Mononuclear cell (primary cell): ENCODE results near the gene GABRR3. TPM values are rescaled to one million over a fixed set of nuclear protein-coding genes. Genes with fewer than 3 reads are reported as not detected.
"Not testable (repeated sequence)": the region's sequence is repeated elsewhere in the genome, so short reads cannot be mapped to it uniquely, and the experiment has no call there.

Source experiments
- H3K27me3 ChIP-seq: 2 replicates; pipeline ENCODE4 v1.6.0; 2011; ENCODE audit warnings: low read length, control low read depth; ENCODE audit not compliant: insufficient read depth
- H3K4me1 ChIP-seq: 2 replicates; pipeline ENCODE4 v1.5.1; 2011; ENCODE audit warnings: mild to moderate bottlenecking, low read length, control low read depth; ENCODE audit not compliant: insufficient read depth
- H3K4me3 ChIP-seq: 2 replicates; pipeline ENCODE4 v1.5.1; 2011; ENCODE audit warnings: mild to moderate bottlenecking, low read length, moderate library complexity
- H3K9me3 ChIP-seq: 2 replicates; pipeline ENCODE4 v1.5.1; 2011; ENCODE audit warnings: low read depth, mild to moderate bottlenecking, control low read depth, low read length
- total RNA-seq: library from RNA; depleted of rRNA; stranded (reverse); fragments of >200 nt; gene quantifications from one replicate; pipeline ENCODE4 v1.2.3, GENCODE V29; 2012

GABRR3 gene
- total RNA-seq, 1 donor = under 0.01 TPM

- Histone ChIP-seq H3K4me3 (no peak overlapping the region), H3K27me3 (peaks cover 11% of the 10 kb centered on the region), H3K4me1 (peaks cover 6% of the 10 kb centered on the region), H3K9me3 (no peaks in the 10 kb centered on the region)
Measured at GRCh38 chr3:98032265-98032664, 2.9 kb downstream of the GABRR3 start.

- Histone ChIP-seq H3K4me1 (peaks cover 6% of the 10 kb centered on the region), H3K4me3 (no peak overlapping the region), H3K27me3 (peaks cover 8% of the 10 kb centered on the region), H3K9me3 (no peaks in the 10 kb centered on the region)
Measured at GRCh38 chr3:98029083-98029482, 6.0 kb downstream of the GABRR3 start.

- Histone ChIP-seq H3K27me3 (no peaks in the 10 kb centered on the region), H3K4me3 (no peak overlapping the region)
Measured at GRCh38 chr3:98027085-98027446, 8.0 kb downstream of the GABRR3 start.

DNA sequence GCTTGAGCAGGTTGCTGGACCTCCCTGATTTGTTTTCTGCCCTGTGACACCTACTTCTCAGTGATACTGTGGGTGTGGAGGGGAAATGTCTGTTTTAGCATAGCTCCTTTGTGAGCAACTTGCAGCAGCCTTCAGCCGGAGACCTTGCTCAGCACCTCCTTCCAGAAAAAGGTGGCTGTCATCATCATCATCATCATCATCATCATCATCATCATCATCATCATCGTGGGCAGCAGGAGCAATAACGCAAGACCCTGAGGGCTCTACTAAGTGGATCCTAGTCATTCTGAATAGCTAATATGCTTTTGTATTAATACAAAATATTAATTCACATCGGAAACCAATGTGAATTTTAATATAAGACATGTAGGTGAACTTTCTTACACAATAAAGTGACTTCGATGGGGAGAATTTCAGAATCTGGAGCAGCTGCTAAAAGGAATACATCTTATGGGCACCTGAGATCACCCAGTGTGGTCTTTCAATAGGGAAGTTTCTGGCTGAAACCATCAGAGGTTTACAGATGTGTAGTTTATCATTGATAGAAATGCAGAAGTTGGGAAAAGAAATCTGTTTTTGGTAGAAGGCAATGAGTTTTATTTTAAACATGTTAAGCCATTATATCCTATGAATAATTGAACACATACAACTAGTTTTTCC lies 8.6 kb downstream of the GABRR3 start:
- Histone ChIP-seq H3K4me3 (no peak overlapping the region), H3K27me3 (no peaks in the 10 kb centered on the region), H3K4me1 (peaks cover 10% of the 10 kb centered on the region), H3K9me3 (no peaks in the 10 kb centered on the region)

More at GRCh38 chr3:98027085-98027446, 8.0 kb downstream of the GABRR3 start:
- Histone ChIP-seq H3K4me1 (peaks cover 10% of the 10 kb centered on the region), H3K9me3 (no peaks in the 10 kb centered on the region)

GRCh38 chr3:98025392-98025945 lies 9.6 kb downstream of the GABRR3 start:
- H3K27me3 ChIP-seq = no peaks in the 10 kb centered on the region
- no peak overlapping the region for H3K4me3 ChIP-seq
- peaks cover 10% of the 10 kb centered on the region for H3K4me1 ChIP-seq
- H3K9me3 ChIP-seq = no peaks in the 10 kb centered on the region

GRCh38 chr3:98022978-98023820 lies 11.9 kb downstream of the GABRR3 start:
- Histone ChIP-seq H3K9me3 (no peaks in the 10 kb centered on the region), H3K27me3 (no peaks in the 10 kb centered on the region), H3K4me3 (no peak overlapping the region), H3K4me1 (peaks cover 4% of the 10 kb centered on the region)

- Histone ChIP-seq H3K4me1 (peaks cover 4% of the 10 kb centered on the region), H3K9me3 (no peaks in the 10 kb centered on the region), H3K4me3 (no peak overlapping the region), H3K27me3 (no peaks in the 10 kb centered on the region)
Measured at GRCh38 chr3:98021830-98022560, 13.1 kb downstream of the GABRR3 start.

DNA sequence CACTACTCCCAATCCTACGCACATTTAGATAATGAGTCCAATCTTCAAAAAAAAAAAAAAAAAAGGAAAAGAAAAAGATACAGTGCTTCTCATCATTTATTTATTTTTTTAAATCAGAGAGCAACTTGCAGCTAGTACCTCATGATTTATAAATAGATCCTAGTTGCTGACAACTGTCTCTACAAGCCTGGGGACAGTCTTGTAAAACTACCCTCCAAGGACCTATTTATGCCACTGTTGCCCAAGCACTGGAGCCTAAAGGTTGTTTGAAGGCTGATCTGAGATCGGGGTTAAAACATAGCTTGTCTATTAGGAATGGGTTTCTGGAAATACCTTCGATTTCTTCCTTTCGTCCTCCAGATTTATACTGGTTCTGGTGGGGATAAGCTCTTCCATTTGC lies 14.7 kb downstream of the GABRR3 start:
- peaks cover 4% of the 10 kb centered on the region for H3K4me1 ChIP-seq

GRCh38 chr3:98018301-98018700 lies 16.8 kb downstream of the GABRR3 start:
- Histone ChIP-seq H3K4me3 (no peak overlapping the region), H3K27me3 (no peaks in the 10 kb centered on the region), H3K9me3 (no peaks in the 10 kb centered on the region), H3K4me1 (peaks cover 11% of the 10 kb centered on the region)

More for the DNA sequence above, 14.7 kb downstream of the GABRR3 start:
- Histone ChIP-seq H3K27me3 (no peaks in the 10 kb centered on the region), H3K9me3 (no peaks in the 10 kb centered on the region), H3K4me3 (no peak overlapping the region)

GRCh38 chr3:98014268-98014585 lies 20.9 kb downstream of the GABRR3 start:
- Histone ChIP-seq H3K4me3 (no peak overlapping the region), H3K4me1 (peaks cover 7% of the 10 kb centered on the region), H3K9me3 (no peaks in the 10 kb centered on the region)

DNA sequence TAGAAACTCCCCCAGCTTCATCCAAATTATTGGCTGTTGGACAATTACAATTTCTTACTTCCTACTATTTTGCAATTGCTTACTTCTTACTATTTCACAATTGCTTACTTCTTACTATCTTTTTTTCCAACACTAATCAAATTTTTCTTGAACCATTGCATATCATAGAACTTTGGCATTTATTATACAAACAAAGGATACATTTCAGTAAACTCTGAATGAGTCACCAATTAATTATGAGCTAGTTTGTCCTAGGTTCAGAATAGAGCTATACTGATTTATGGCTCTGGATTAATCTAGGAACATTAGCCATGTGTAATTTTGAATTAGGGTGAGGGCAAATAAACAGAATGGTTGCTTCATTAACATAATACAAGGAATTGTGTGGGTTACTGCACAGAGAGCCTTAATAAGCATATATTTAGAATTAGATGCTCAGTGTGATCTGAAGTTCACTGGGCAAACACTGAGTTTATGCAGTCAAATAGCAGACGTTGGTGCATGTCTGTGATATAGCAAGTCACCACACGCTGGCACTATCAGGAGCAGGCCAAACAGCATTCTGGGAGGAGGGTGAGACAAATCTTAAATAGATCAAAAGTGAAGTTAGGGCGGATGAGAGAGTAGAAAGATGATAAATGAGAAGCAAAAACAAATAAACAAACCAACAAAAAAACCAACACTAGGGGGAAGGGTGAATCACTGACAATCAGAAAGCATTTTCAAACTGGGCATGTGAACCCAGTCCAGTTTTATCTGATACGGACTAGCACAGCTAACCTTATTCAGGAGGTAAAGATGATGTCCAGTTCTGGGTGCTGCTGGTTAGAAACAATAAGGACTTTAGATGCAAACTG lies 21.5 kb downstream of the GABRR3 start:
- Histone ChIP-seq H3K9me3 (no peaks in the 10 kb centered on the region), H3K4me1 (peaks cover 7% of the 10 kb centered on the region)

More at GRCh38 chr3:98014268-98014585, 20.9 kb downstream of the GABRR3 start:
- H3K27me3 ChIP-seq = no peaks in the 10 kb centered on the region

GRCh38 chr3:98012979-98013378 lies 22.1 kb downstream of the GABRR3 start:
- Histone ChIP-seq H3K4me1 (peaks cover 7% of the 10 kb centered on the region), H3K9me3 (no peaks in the 10 kb centered on the region), H3K4me3 (no peak overlapping the region), H3K27me3 (no peaks in the 10 kb centered on the region)

More for the DNA sequence above, 21.5 kb downstream of the GABRR3 start:
- Histone ChIP-seq H3K4me3 (no peak overlapping the region), H3K27me3 (no peaks in the 10 kb centered on the region)

- H3K4me1 ChIP-seq, H3K9me3 ChIP-seq, H3K4me3 ChIP-seq, H3K27me3 ChIP-seq: not testable (repeated sequence)
Measured at GRCh38 chr3:98010883-98011449, 24.1 kb downstream of the GABRR3 start.
